HCT116 (cell line): ENCODE data around the gene PDE4C.

Experiments
- JUND ChIP-seq: IDR thresholded peaks from 2 replicates; pipeline ENCODE4 v1.6.1; 2012
- POLR2A ChIP-seq: IDR thresholded peaks from 2 replicates; pipeline ENCODE4 v1.7.0; 2011; ENCODE audit warnings: borderline replicate concordance; ENCODE audit not compliant: insufficient read depth, insufficient read length; ENCODE audit errors: extremely low read depth
- POLR2AphosphoS5 ChIP-seq: IDR thresholded peaks from 2 replicates; pipeline ENCODE4 v1.6.1; 2011; ENCODE audit warnings: mild to moderate bottlenecking, low read depth, low read length, moderate library complexity
- RAD21 ChIP-seq: IDR thresholded peaks from 2 replicates; pipeline ENCODE4 v1.6.1; 2012; ENCODE audit warnings: low read depth, mild to moderate bottlenecking
- TCF7L2 ChIP-seq: IDR thresholded peaks from 2 replicates; pipeline ENCODE4 v1.7.0; 2011; ENCODE audit warnings: borderline replicate concordance, inconsistent platforms; ENCODE audit not compliant: insufficient read depth, insufficient read length; ENCODE audit errors: extremely low read depth
- ZFX ChIP-seq: fragments of 450-650 bp; IDR thresholded peaks from 2 replicates; pipeline ENCODE4 v1.6.1; 2017
- ZNF274 ChIP-seq: fragments of 200-500 bp; sonication (Bioruptor generic); IDR thresholded peaks from 2 replicates; pipeline ENCODE4 v1.6.1; 2014; ENCODE audit warnings: mild to moderate bottlenecking, low read depth, low read length, inconsistent platforms
- TF ChIP-seq, protein P1 (sequence below), 3 experiments: fragments of 200-600 bp in 1 of 3; sonication (generic) in 1 of 3; IDR thresholded peaks in 2 of 3; conservative IDR thresholded peaks in 1 of 3; 2 replicates each; pipeline ENCODE4 v1.5.1; 2012 to 2017; ENCODE audit warnings: low read depth in 2 of 3, low read length in 2 of 3, antibody characterized with exemption in 1 of 3, borderline replicate concordance in 1 of 3, control low read depth in 1 of 3, mild to moderate bottlenecking in 1 of 3, mixed read lengths in 1 of 3, mixed run types in 1 of 3, moderate library complexity in 1 of 3; ENCODE audit not compliant: insufficient read depth in 1 of 3
- TF ChIP-seq, protein P2 (sequence below): IDR thresholded peaks from 2 replicates; pipeline ENCODE4 v1.6.1; 2012

DNA sequence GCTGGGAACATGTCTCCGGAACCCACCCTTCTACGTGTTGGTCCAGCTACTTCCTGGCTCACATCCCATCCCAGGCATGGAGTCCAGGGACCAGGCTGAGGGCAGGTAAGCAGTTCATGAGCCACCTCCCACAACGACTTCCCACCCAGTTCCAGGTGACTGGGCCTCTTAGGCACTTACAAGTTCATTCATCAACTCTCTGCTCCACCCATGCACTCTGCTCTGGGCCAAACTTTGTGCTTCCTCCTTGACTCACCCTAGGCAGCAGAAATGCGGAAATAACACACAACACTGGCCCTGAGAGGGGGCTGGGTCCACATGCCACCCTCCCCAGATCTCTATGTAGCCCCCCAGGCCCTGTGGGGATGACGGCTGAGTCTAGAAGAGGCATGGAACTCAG, 27.5 kb upstream of the PDE4C start:
- TF ChIP-seq, protein P1, sequence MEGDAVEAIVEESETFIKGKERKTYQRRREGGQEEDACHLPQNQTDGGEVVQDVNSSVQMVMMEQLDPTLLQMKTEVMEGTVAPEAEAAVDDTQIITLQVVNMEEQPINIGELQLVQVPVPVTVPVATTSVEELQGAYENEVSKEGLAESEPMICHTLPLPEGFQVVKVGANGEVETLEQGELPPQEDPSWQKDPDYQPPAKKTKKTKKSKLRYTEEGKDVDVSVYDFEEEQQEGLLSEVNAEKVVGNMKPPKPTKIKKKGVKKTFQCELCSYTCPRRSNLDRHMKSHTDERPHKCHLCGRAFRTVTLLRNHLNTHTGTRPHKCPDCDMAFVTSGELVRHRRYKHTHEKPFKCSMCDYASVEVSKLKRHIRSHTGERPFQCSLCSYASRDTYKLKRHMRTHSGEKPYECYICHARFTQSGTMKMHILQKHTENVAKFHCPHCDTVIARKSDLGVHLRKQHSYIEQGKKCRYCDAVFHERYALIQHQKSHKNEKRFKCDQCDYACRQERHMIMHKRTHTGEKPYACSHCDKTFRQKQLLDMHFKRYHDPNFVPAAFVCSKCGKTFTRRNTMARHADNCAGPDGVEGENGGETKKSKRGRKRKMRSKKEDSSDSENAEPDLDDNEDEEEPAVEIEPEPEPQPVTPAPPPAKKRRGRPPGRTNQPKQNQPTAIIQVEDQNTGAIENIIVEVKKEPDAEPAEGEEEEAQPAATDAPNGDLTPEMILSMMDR (IDR thresholded peaks at IDR 0.05 in 2 of 3, conservative IDR thresholded peaks at IDR 0.05 in 1 of 3; ENCODE audit: borderline replicate concordance in 1 of 3, insufficient read depth in 1 of 3, low read depth in 2 of 3, low read length in 2 of 3) = no peak
- no peak for TF ChIP-seq POLR2A
- no peak for TF ChIP-seq JUND
- TF ChIP-seq, protein P2, sequence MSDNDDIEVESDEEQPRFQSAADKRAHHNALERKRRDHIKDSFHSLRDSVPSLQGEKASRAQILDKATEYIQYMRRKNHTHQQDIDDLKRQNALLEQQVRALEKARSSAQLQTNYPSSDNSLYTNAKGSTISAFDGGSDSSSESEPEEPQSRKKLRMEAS = no peak
- TF ChIP-seq POLR2AphosphoS5 = no peak
- TF ChIP-seq ZNF274 = no peak
- no peak for TF ChIP-seq TCF7L2
- TF ChIP-seq ZFX = no peak
- no peak for TF ChIP-seq RAD21
